Measurements from ENCODE around the gene INPP5F.
A peak's percentile ranks its signal among the peaks of the same experiment; 100 is the strongest.

INPP5F gene

DNA sequence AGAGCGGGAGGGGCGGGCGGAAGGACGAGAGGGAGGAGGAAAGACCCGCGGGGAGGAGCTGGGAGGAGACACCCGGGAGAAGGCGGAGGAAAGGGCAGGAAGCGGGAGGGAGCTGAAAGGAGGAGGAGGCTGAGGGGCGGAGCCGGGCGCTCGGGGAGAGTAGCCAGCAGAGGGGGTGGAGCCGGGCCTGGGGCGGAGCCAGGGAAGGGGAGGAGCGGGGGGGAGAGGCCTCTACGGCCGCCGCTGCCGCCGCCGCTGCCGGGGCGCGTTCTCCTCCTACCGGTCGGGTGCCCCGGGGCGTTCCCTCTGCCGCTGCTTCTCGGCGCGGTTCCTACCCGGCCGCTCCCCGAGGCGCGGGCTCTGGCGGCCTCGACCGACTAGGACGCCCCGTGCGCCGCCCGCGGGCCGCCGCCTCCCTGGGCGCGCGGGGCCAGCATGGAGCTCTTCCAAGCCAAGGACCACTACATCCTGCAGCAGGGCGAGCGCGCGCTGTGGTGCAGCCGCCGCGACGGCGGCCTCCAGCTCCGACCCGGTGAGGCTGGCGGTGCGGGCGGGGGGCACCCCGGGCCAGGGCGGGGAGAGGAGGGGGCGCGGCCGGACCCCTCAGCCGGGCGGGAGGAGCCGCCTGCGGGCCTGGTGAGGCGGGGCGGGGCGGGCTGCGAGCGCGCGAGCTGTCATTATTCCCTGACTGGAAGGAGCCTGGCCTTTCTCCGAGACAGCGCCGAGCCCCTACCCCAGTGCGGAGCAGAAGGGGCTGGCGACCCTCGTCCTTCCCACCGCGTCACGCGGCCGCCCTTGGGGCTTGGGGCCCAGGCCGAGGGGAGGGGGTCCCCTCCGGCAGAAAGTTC, at the start of gene INPP5F:
Gene INPP5F (plus strand): TSS at position 223 of the 848 bp plus-strand sequence. CDS start 213 bp downstream, at position 436.
- no peaks in the 10 kb centered on the region for H3K36me3 ChIP-seq (ENCODE audit: low read length)
- H3K4me3 ChIP-seq (ENCODE audit: insufficient read depth, low read length, poor library complexity, severe bottlenecking): peak within 1 kb of the TSS; percentile 95
- peak within 1 kb of the TSS; percentile 56 for H3K4me2 ChIP-seq (ENCODE audit: low read depth, low read length, poor library complexity, severe bottlenecking)
- H3K9me2 ChIP-seq (replicated peaks; ENCODE audit: insufficient read depth, low read length): no peaks in the 10 kb centered on the region
- peaks cover 18% of the 10 kb centered on the region for H3K79me2 ChIP-seq (ENCODE audit: insufficient read depth, low read length)
- H3K9ac ChIP-seq (ENCODE audit: low read length): peak within 1 kb of the TSS; percentile 64
- no peaks in the 10 kb centered on the region for H3K27me3 ChIP-seq (ENCODE audit: low read length)
- peaks cover 29% of the 10 kb centered on the region for H3F3A ChIP-seq (ENCODE audit: insufficient read depth)
- peak within 1 kb of the TSS; percentile 70 for H2AFZ ChIP-seq (ENCODE audit: low read depth, low read length, severe bottlenecking)
- H3K9me3 ChIP-seq (ENCODE audit: insufficient read depth, low read length): no peaks in the 10 kb centered on the region
- H4K20me1 ChIP-seq (ENCODE audit: low read depth, low read length): no peaks in the 10 kb centered on the region
- TF ChIP-seq CTCF (IDR thresholded peaks at IDR 0.05; ENCODE audit: insufficient read depth, low read length, poor library complexity, severe bottlenecking) (no peak), EZH2phosphoT487 (conservative IDR thresholded peaks at IDR 0.05; ENCODE audit: low read length) (no peak)
- peak within 1 kb of the TSS; percentile 71 for H3K27ac ChIP-seq (ENCODE audit: low read depth, low read length)

DNA sequence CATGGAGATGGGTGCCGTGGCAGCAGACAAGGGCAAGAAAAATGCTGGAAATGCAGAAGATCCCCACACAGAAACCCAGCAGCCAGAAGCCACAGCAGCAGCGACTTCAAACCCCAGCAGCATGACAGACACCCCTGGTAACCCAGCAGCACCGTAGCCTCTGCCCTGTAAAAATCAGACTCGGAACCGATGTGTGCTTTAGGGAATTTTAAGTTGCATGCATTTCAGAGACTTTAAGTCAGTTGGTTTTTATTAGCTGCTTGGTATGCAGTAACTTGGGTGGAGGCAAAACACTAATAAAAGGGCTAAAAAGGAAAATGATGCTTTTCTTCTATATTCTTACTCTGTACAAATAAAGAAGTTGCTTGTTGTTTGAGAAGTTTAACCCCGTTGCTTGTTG, 48.7 kb upstream of the INPP5F start:
- Histone ChIP-seq H3K9me3 (ENCODE audit: insufficient read depth, low read length) (no peaks in the 10 kb centered on the region), H3K79me2 (ENCODE audit: insufficient read depth, low read length) (no peaks in the 10 kb centered on the region), H3K9ac (ENCODE audit: low read length) (no peak overlapping the region), H3K27ac (ENCODE audit: low read depth, low read length) (no peak overlapping the region), H3K9me2 (replicated peaks; ENCODE audit: insufficient read depth, low read length) (no peaks in the 10 kb centered on the region), H2AFZ (ENCODE audit: low read depth, low read length, severe bottlenecking) (no peak overlapping the region), H3K4me2 (ENCODE audit: low read depth, low read length, poor library complexity, severe bottlenecking) (no peak overlapping the region), H4K20me1 (ENCODE audit: low read depth, low read length) (no peaks in the 10 kb centered on the region), H3K36me3 (ENCODE audit: low read length) (no peaks in the 10 kb centered on the region), H3K27me3 (ENCODE audit: low read length) (no peaks in the 10 kb centered on the region), H3F3A (ENCODE audit: insufficient read depth) (no peaks in the 10 kb centered on the region), H3K4me3 (ENCODE audit: insufficient read depth, low read length, poor library complexity, severe bottlenecking) (no peak overlapping the region)
- TF ChIP-seq CTCF (IDR thresholded peaks at IDR 0.05; ENCODE audit: insufficient read depth, low read length, poor library complexity, severe bottlenecking): no peak
- no peak for TF ChIP-seq EZH2phosphoT487 (conservative IDR thresholded peaks at IDR 0.05; ENCODE audit: low read length)

DNA sequence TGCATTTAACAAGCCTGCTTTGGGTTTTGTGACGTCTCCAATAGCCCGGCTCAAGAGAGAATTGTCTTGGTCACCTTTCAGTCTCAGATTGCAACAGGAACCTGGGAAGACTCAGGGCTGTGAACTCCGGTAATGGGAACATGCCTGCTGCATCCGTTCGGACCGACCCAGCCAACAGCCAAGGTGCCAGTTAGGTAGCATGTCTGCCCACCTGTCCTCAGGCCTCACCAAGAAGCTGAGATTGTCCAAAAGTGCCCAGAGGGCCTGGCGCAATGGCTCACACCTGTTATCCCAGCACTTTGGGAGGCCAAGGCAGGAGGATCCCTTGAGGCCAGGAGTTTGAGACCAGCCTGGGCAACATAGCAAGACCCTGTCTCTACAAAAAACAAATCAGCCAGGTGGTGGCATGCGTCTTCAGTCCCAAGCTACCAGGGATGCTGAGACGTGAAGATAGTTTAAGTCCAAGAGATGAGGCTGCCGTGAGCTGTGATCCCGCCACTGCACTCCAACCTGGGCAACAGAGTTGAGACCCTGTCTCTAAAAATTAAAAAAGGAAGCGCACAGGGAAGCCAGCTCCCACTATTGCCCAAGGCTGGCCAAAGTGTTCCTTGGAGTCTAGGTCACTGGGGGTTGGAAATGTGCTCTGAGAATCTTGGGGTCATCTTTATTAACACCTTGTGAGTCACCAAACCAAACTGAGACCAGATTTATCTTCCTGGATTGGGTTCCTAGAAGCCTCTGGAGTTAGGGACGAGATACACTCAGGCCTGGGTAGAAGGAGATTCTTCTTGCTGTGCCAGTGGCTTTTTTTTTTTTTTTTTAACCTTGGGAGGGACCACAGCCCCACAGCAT, 47.7 kb upstream of the INPP5F start:
- no peak overlapping the region for H3K9ac ChIP-seq (ENCODE audit: low read length)
- H3F3A ChIP-seq (ENCODE audit: insufficient read depth): no peaks in the 10 kb centered on the region
- H3K36me3 ChIP-seq (ENCODE audit: low read length): no peaks in the 10 kb centered on the region
- no peak overlapping the region for H2AFZ ChIP-seq (ENCODE audit: low read depth, low read length, severe bottlenecking)
- no peak overlapping the region for H3K27ac ChIP-seq (ENCODE audit: low read depth, low read length)
- H3K4me3 ChIP-seq (ENCODE audit: insufficient read depth, low read length, poor library complexity, severe bottlenecking): no peak overlapping the region
- H3K4me2 ChIP-seq (ENCODE audit: low read depth, low read length, poor library complexity, severe bottlenecking): no peak overlapping the region
- H3K9me2 ChIP-seq (replicated peaks; ENCODE audit: insufficient read depth, low read length): no peaks in the 10 kb centered on the region
- TF ChIP-seq EZH2phosphoT487 (conservative IDR thresholded peaks at IDR 0.05; ENCODE audit: low read length): no peak
- no peak for TF ChIP-seq CTCF (IDR thresholded peaks at IDR 0.05; ENCODE audit: insufficient read depth, low read length, poor library complexity, severe bottlenecking)
- H3K9me3 ChIP-seq (ENCODE audit: insufficient read depth, low read length): no peaks in the 10 kb centered on the region
- no peaks in the 10 kb centered on the region for H3K27me3 ChIP-seq (ENCODE audit: low read length)
- H3K79me2 ChIP-seq (ENCODE audit: insufficient read depth, low read length): no peaks in the 10 kb centered on the region
- no peaks in the 10 kb centered on the region for H4K20me1 ChIP-seq (ENCODE audit: low read depth, low read length)

Data from SU-DHL-6 (cell line).